ENCODE data around the gene WDR38.

The WDR38 gene

GRCh38 chr9:124878021-124878420 lies 24.8 kb downstream of the WDR38 start:
- Histone ChIP-seq H3K36me3 (ENCODE audit: insufficient read depth, low read length) (peaks cover 83% of the 10 kb centered on the region; the same call in 1 of the 2 replicates), H4K20me1 (ENCODE audit: insufficient read depth, low read length, poor library complexity, severe bottlenecking) (peaks cover 30% of the 10 kb centered on the region)

GRCh38 chr9:124878518-124878917 lies 25.3 kb downstream of the WDR38 start:
- H3K9me3 ChIP-seq (ENCODE audit: insufficient read depth, low read depth, low read length) = no peaks in the 10 kb centered on the region
- no peak overlapping the region for H3K4me3 ChIP-seq (ENCODE audit: low read length, poor library complexity, severe bottlenecking)
- peaks cover 24% of the 10 kb centered on the region for H3K79me2 ChIP-seq (ENCODE audit: insufficient read depth, low read length)
- H3K4me2 ChIP-seq (ENCODE audit: low read depth, low read length, poor library complexity, severe bottlenecking) = no peak overlapping the region
- TF ChIP-seq EZH2phosphoT487 (IDR thresholded peaks at IDR 0.05; ENCODE audit: borderline replicate concordance) = no peak
- no peak for TF ChIP-seq CTCF (conservative IDR thresholded peaks at IDR 0.05; ENCODE audit: low read length)
- H3K4me1 ChIP-seq (ENCODE audit: insufficient read depth, low read length, poor library complexity, severe bottlenecking) = peaks cover 3% of the 10 kb centered on the region
- no peaks in the 10 kb centered on the region for H3K9me2 ChIP-seq (replicated peaks; ENCODE audit: low read depth, low read length)
- peaks cover 78% of the 10 kb centered on the region; the same call in 1 of the 2 replicates for H3K36me3 ChIP-seq (ENCODE audit: insufficient read depth, low read length)
- no peak overlapping the region for H3K9ac ChIP-seq (ENCODE audit: low read depth, low read length, poor library complexity, severe bottlenecking)
- no peaks in the 10 kb centered on the region for H3K27me3 ChIP-seq (ENCODE audit: insufficient read depth, low read length, poor library complexity, severe bottlenecking)
- H4K20me1 ChIP-seq (ENCODE audit: insufficient read depth, low read length, poor library complexity, severe bottlenecking) = peaks cover 25% of the 10 kb centered on the region
- no peak overlapping the region for H2AFZ ChIP-seq (ENCODE audit: low read length)
- H3F3A ChIP-seq (ENCODE audit: low read depth) = peaks cover 2% of the 10 kb centered on the region; the same call in 1 of the 2 replicates

More at GRCh38 chr9:124878021-124878420, 24.8 kb downstream of the WDR38 start:
- H3K9ac ChIP-seq (ENCODE audit: low read depth, low read length, poor library complexity, severe bottlenecking) = no peak overlapping the region
- no peak overlapping the region for H2AFZ ChIP-seq (ENCODE audit: low read length)
- peaks cover 2% of the 10 kb centered on the region; the same call in 1 of the 2 replicates for H3F3A ChIP-seq (ENCODE audit: low read depth)
- H3K9me3 ChIP-seq (ENCODE audit: insufficient read depth, low read depth, low read length) = no peaks in the 10 kb centered on the region
- no peaks in the 10 kb centered on the region for H3K27me3 ChIP-seq (ENCODE audit: insufficient read depth, low read length, poor library complexity, severe bottlenecking)
- no peak overlapping the region for H3K4me3 ChIP-seq (ENCODE audit: low read length, poor library complexity, severe bottlenecking)
- peaks cover 7% of the 10 kb centered on the region for H3K4me1 ChIP-seq (ENCODE audit: insufficient read depth, low read length, poor library complexity, severe bottlenecking)
- H3K4me2 ChIP-seq (ENCODE audit: low read depth, low read length, poor library complexity, severe bottlenecking) = no peak overlapping the region
- H3K9me2 ChIP-seq (replicated peaks; ENCODE audit: low read depth, low read length) = no peaks in the 10 kb centered on the region
- peaks cover 29% of the 10 kb centered on the region for H3K79me2 ChIP-seq (ENCODE audit: insufficient read depth, low read length)
- TF ChIP-seq EZH2phosphoT487 (IDR thresholded peaks at IDR 0.05; ENCODE audit: borderline replicate concordance) = no peak
- TF ChIP-seq CTCF (conservative IDR thresholded peaks at IDR 0.05; ENCODE audit: low read length) = no peak

GRCh38 chr9:124879226-124879625 lies 26.0 kb downstream of the WDR38 start:
- Histone ChIP-seq H2AFZ (ENCODE audit: low read length) (no peak overlapping the region), H3K9me2 (replicated peaks; ENCODE audit: low read depth, low read length) (no peaks in the 10 kb centered on the region), H4K20me1 (ENCODE audit: insufficient read depth, low read length, poor library complexity, severe bottlenecking) (peaks cover 20% of the 10 kb centered on the region), H3K9ac (ENCODE audit: low read depth, low read length, poor library complexity, severe bottlenecking) (no peak overlapping the region), H3K4me3 (ENCODE audit: low read length, poor library complexity, severe bottlenecking) (no peak overlapping the region), H3K9me3 (ENCODE audit: insufficient read depth, low read depth, low read length) (no peaks in the 10 kb centered on the region), H3K27me3 (ENCODE audit: insufficient read depth, low read length, poor library complexity, severe bottlenecking) (no peaks in the 10 kb centered on the region), H3F3A (ENCODE audit: low read depth) (peaks cover 2% of the 10 kb centered on the region; the same call in 1 of the 2 replicates), H3K4me1 (ENCODE audit: insufficient read depth, low read length, poor library complexity, severe bottlenecking) (no peaks in the 10 kb centered on the region), H3K79me2 (ENCODE audit: insufficient read depth, low read length) (peaks cover 17% of the 10 kb centered on the region), H3K4me2 (ENCODE audit: low read depth, low read length, poor library complexity, severe bottlenecking) (no peak overlapping the region), H3K36me3 (ENCODE audit: insufficient read depth, low read length) (peaks cover 71% of the 10 kb centered on the region; the same call in 1 of the 2 replicates)
- TF ChIP-seq EZH2phosphoT487 (IDR thresholded peaks at IDR 0.05; ENCODE audit: borderline replicate concordance) (no peak), CTCF (conservative IDR thresholded peaks at IDR 0.05; ENCODE audit: low read length) (no peak)

Measured in Loucy (cell line).